ENCODE data around the gene PEPD. TPM values are rescaled to one million over a fixed set of nuclear protein-coding genes. Genes with fewer than 3 reads are reported as not detected.
A peak's percentile ranks its signal among the peaks of the same experiment; 100 is the strongest.

PEPD gene
- total RNA-seq, 4 donors from 2014 or later: 40.1 to 61.4 (median 53.4) TPM

- DNase-seq: no peak
- no peak for TF ChIP-seq POLR2A (IDR thresholded peaks at IDR 0.05)
- TF ChIP-seq, protein P1, sequence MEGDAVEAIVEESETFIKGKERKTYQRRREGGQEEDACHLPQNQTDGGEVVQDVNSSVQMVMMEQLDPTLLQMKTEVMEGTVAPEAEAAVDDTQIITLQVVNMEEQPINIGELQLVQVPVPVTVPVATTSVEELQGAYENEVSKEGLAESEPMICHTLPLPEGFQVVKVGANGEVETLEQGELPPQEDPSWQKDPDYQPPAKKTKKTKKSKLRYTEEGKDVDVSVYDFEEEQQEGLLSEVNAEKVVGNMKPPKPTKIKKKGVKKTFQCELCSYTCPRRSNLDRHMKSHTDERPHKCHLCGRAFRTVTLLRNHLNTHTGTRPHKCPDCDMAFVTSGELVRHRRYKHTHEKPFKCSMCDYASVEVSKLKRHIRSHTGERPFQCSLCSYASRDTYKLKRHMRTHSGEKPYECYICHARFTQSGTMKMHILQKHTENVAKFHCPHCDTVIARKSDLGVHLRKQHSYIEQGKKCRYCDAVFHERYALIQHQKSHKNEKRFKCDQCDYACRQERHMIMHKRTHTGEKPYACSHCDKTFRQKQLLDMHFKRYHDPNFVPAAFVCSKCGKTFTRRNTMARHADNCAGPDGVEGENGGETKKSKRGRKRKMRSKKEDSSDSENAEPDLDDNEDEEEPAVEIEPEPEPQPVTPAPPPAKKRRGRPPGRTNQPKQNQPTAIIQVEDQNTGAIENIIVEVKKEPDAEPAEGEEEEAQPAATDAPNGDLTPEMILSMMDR (IDR thresholded peaks at IDR 0.05): no peak
- peaks cover 0 to 29% (median 4%) of the 10 kb centered on the region in 3 donors for H3K36me3 ChIP-seq
These were observed 145.2 kb downstream of the PEPD start for GRCh38 chr19:33376423-33376822.

DNA sequence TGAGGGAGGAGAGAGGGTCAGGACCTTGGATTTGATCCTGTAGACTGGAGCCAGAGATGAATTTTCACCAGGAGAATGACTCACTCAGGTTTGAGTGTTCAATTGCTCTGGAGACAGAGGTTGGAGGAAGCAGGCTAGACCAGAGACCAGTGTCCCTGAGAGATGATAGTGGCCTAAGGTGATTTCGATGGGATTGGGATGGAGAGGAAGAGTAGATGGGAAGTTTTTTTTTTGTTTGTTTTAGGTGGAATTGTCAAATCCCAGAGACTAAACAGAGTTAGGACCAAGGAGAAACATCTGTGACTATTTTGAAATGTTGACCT, 145.8 kb downstream of the PEPD start:
- intact Hi-C loops (cut with DNase I): no loop called here
- 74 to 100% methylated on average over 1 of the region's 1 CpG for WGBS, 2 donors
- Histone ChIP-seq H3K27me3 (no peaks in the 10 kb centered on the region), H3K27ac (peak overlapping the region; percentile 63 to 99 (median 98)), H3K4me3 (no peak overlapping the region), H3K9me3 (no peaks in the 10 kb centered on the region), H3K36me3 (peaks cover 0 to 24% (median 4%) of the 10 kb centered on the region in 3 donors), H3K4me1 (peaks cover 15 to 76% (median 45%) of the 10 kb centered on the region in 3 donors)
- TF ChIP-seq, protein P1 (IDR thresholded peaks at IDR 0.05): no peak
- TF ChIP-seq POLR2A (IDR thresholded peaks at IDR 0.05): no peak
- DNase-seq: no peak

More at GRCh38 chr19:33376423-33376822, 145.2 kb downstream of the PEPD start:
- Histone ChIP-seq H3K9me3 (no peaks in the 10 kb centered on the region), H3K27me3 (no peaks in the 10 kb centered on the region), H3K4me3 (peak overlapping the region in 1 of 4 donors; percentile 1), H3K27ac (peak overlapping the region; percentile 63 to 99 (median 98)), H3K4me1 (peaks cover 15 to 71% (median 43%) of the 10 kb centered on the region in 3 donors)
- WGBS, 2 donors: 22 to 67% methylated on average over 1 to 2 of the region's 2 CpGs
- intact Hi-C loops (cut with DNase I): no loop called here

DNA sequence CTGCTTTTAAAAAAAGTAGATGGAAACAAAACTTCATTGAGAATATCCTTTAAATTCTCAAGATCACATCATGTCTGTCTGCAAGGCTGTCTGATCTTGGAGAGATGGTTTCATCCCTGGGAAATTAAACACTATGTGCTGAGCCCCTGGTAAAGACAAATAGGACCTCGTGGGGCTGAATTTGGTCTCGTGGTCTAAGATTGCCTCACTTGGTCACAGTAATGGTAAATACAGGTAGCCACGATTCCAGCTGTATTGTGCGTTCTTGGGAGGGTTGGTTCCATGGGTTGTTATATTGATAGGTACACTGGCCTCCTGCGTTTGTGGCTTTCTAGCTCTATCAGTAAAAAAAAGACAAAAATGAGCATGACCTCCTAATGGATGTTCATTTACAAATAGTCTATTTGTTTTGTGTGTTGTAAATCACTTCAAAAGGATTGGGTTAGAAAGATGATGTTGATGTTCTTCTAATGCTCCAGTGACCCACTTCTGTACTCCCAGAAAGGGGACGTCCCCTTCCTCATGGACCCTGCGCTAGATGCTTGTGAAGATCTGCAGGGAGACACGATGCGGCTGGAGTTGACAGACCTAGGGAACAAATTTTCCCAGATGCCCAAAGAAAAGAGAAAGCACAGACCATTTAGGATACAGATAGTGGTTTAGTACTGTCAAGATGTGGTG, 146.3 kb downstream of the PEPD start:
- Histone ChIP-seq H3K27ac (peak overlapping the region; percentile 97 to 99 (median 99)), H3K4me3 (peak overlapping the region in 3 of 4 donors; percentile 80 to 90 (median 87))
- intact Hi-C loops (cut with DNase I): no loop called here

GRCh38 chr19:33374236-33374714, 147.3 kb downstream of the PEPD start:
- no peak for DNase-seq
- peaks cover 0 to 9% (median 2%) of the 10 kb centered on the region in 3 donors for H3K36me3 ChIP-seq
- no peaks in the 10 kb centered on the region for H3K9me3 ChIP-seq
- peak overlapping the region; percentile 80 to 90 (median 86) for H3K4me3 ChIP-seq
- peaks cover 15 to 73% (median 45%) of the 10 kb centered on the region in 3 donors for H3K4me1 ChIP-seq
- TF ChIP-seq, protein P1 (IDR thresholded peaks at IDR 0.05): no peak
- no peak for TF ChIP-seq POLR2A (IDR thresholded peaks at IDR 0.05)
- H3K27me3 ChIP-seq: no peaks in the 10 kb centered on the region
- H3K27ac ChIP-seq: peak overlapping the region; percentile 97 to 99 (median 99)
- 2% methylated on average over 15 to 17 of the region's 22 CpGs for WGBS, 2 donors
- intact Hi-C loops (cut with DNase I): loop anchor here (5.0 kb wide), 1 partner anchor 72 kb away; the partner anchor contains the start of gene CEBPA

More for the DNA sequence above, 146.3 kb downstream of the PEPD start:
- 59 to 60% methylated on average over 9 of the region's 9 CpGs for WGBS, 2 donors
- DNase-seq: no peak
- TF ChIP-seq POLR2A (IDR thresholded peaks at IDR 0.05): no peak
- TF ChIP-seq, protein P1 (IDR thresholded peaks at IDR 0.05): no peak
- Histone ChIP-seq H3K36me3 (peaks cover 0 to 19% (median 4%) of the 10 kb centered on the region in 3 donors), H3K4me1 (peaks cover 15 to 76% (median 45%) of the 10 kb centered on the region in 3 donors), H3K27me3 (no peaks in the 10 kb centered on the region), H3K9me3 (no peaks in the 10 kb centered on the region)

All from esophagus squamous epithelium (tissue), 5 donors.